Activated T-helper 1 cell treated with anti-CD3 and anti-CD28 coated beads, Interleukin-12 subunit alpha, Interleukin-12 subunit beta, Interleukin-2, Interleukin-4 antibody, amounts not matched to agents 30 ng/mL and 10 ng/mL and 1 ng/mL, durations not matched to agents 14 hours and 24 hours and 36 hours (primary cell): ENCODE data around the gene FAM83G. TPM values are rescaled to one million over a fixed set of nuclear protein-coding genes. Genes with fewer than 3 reads are reported as not detected.

Experiments used
- total RNA-seq: library from RNA; stranded (reverse); gene quantifications from 2 replicates; pipeline ENCODE4 v1.2.3, GENCODE V29; 2022

Gene FAM83G
- total RNA-seq, 1 donor from 2014 or later: 13.2 TPM

Other genes starting within 250 kb of the FAM83G start
- gene TVP23B, start 223.6 kb downstream of the FAM83G start, total RNA-seq: 44.0 and 44.4 TPM in 2 replicates
- gene PRPSAP2, start 146.6 kb downstream of the FAM83G start, total RNA-seq: 74.3 and 78.2 TPM in 2 replicates
- gene SLC5A10, start 52.6 kb downstream of the FAM83G start, total RNA-seq: not detected in 2 replicates
- 10.2 and 13.3 TPM in 2 replicates for gene GRAP, start 42.2 kb upstream of the FAM83G start, total RNA-seq
- 5.9 and 8.3 TPM in 2 replicates for gene GRAPL, start 122.8 kb upstream of the FAM83G start, total RNA-seq
- gene EPN2, start 232.6 kb upstream of the FAM83G start, total RNA-seq: 7.0 and 9.3 TPM in 2 replicates